Kidney epithelial cell (primary cell): Measurements from ENCODE around the gene LUC7L3. TPM values are rescaled to one million over a fixed set of nuclear protein-coding genes. Genes with fewer than 3 reads are reported as not detected.

Experiments
- DNase-seq: peaks from one replicate; pipeline ENCODE4 v3.0.0-alpha.2; 2010; ENCODE audit warnings: low read depth
- H3K27me3 ChIP-seq: 2 replicates; pipeline ENCODE4 v1.6.0; 2011; ENCODE audit warnings: low read length; ENCODE audit not compliant: control insufficient read depth, insufficient read depth
- H3K36me3 ChIP-seq: 2 replicates; pipeline ENCODE4 v1.5.1; 2011; ENCODE audit warnings: low read length; ENCODE audit not compliant: control insufficient read depth, insufficient read depth
- H3K4me3 ChIP-seq: 2 replicates; pipeline ENCODE4 v1.5.1; 2011; ENCODE audit warnings: low read depth, mild to moderate bottlenecking, control low read depth, low read length
- CTCF ChIP-seq: IDR thresholded peaks from 2 replicates; pipeline ENCODE4 v1.5.1; 2011; ENCODE audit warnings: mild to moderate bottlenecking, moderate library complexity, low read length, control low read depth, inconsistent platforms; ENCODE audit not compliant: insufficient read depth, poor library complexity, severe bottlenecking
- total RNA-seq: library from RNA; depleted of rRNA; stranded (reverse); fragments of >200 nt; gene quantifications from 2 replicates; pipeline ENCODE4 v1.2.3, GENCODE V29; 2015

Gene LUC7L3
- total RNA-seq, 1 donor from 2014 or later, result 31.5 TPM

DNA sequence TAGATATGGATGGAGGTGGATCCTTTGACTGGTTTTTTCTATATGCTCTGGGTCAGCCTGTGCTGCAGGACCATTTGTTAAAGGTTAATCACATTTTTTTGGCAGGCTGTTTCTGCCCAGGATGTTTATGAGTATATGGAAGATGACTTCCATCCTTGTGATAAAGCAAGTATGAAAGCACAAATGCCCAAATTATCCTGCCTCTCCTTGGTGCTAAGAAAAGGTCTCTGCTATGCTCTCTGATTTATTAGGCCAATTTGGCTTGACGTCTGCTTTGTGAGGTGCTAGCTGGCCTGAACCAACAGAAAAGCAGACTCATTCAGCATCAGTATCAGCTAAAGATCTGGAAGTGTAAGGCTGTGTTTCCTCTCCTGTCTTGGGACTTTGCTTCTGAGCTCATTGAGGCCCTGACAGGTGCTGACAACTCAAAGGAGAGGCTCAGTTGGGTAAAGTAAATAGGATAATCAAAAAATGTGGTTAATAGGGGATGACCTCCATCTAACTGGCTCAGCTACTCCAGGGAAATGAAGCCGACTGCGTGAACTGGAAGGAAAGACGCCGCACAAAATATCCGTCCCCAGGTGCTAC lies 26.9 kb upstream of the LUC7L3 start:
- H3K27me3 ChIP-seq, result no peaks in the 10 kb centered on the region
- DNase-seq, result no peak
- H3K4me3 ChIP-seq, result no peak overlapping the region
- no peak for TF ChIP-seq CTCF
- peaks cover 4% of the 10 kb centered on the region for H3K36me3 ChIP-seq

GRCh38 chr17:50693036-50693682 lies 26.2 kb upstream of the LUC7L3 start:
- no peak for TF ChIP-seq CTCF
- peaks cover 4% of the 10 kb centered on the region for H3K36me3 ChIP-seq
- no peaks in the 10 kb centered on the region for H3K27me3 ChIP-seq
- no peak for DNase-seq
- no peak overlapping the region for H3K4me3 ChIP-seq

DNA sequence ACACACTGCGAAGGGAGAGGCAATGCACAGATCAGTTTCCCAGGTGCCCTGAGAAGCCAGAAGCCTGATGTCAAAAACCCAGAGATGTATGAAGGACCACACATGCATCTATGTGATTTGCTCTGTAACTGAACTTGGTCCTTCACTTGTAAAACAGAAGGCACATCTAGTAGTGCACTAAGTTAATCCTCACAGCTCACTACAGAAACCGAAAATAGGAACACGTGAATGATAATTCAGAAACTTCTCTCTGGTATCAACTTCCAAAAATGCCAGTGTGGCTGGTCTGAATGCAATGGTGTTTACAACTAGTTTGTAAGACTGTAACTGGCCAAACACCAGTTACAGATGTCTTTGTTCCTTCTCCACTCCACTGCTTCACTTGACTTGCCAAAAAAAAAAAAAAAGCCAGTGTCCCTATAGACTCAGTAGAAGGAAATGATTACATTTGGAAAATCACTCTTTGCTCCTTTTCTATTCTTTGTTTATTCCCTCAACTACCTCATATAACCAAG lies 23.0 kb upstream of the LUC7L3 start:
- DNase-seq, result no peak
- peaks cover 4% of the 10 kb centered on the region for H3K36me3 ChIP-seq

GRCh38 chr17:50697062-50697461 lies 22.3 kb upstream of the LUC7L3 start:
- no peak overlapping the region for H3K4me3 ChIP-seq
- peak; percentile 18 for TF ChIP-seq CTCF
- H3K36me3 ChIP-seq, result peaks cover 4% of the 10 kb centered on the region
- H3K27me3 ChIP-seq, result no peaks in the 10 kb centered on the region
- DNase-seq, result no peak

More for the DNA sequence above, 23.0 kb upstream of the LUC7L3 start:
- H3K27me3 ChIP-seq, result no peaks in the 10 kb centered on the region
- no peak overlapping the region for H3K4me3 ChIP-seq
- no peak for TF ChIP-seq CTCF

- peaks cover 4% of the 10 kb centered on the region for H3K36me3 ChIP-seq
- peak; percentile 26 for TF ChIP-seq CTCF
- DNase-seq, result no peak
Observed at GRCh38 chr17:50697663-50698272, 21.6 kb upstream of the LUC7L3 start.

DNA sequence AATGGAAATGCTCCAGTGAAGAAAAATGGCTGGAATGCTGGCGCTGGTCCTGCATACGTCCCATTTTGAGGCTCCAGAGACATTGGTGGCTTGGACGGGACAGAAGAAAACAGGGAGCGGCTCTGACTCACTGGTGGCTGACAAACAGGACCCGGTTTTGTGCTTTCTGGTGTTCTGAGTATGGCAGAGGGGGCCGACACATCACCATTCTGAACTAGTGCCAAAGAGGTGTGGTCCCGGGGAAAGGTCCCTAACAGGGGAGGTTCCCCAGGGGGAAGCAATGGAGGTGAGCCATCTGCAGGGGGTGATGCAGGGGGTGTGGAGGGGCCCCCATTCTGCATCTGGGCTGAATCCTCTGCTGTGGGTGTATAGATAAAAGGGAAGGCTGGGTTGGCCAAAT lies 20.0 kb upstream of the LUC7L3 start:
- DNase-seq, result no peak
- Histone ChIP-seq H3K36me3 (peaks cover 4% of the 10 kb centered on the region), H3K27me3 (no peaks in the 10 kb centered on the region), H3K4me3 (no peak overlapping the region)
- TF ChIP-seq CTCF, result no peak

More at GRCh38 chr17:50697663-50698272, 21.6 kb upstream of the LUC7L3 start:
- Histone ChIP-seq H3K27me3 (no peaks in the 10 kb centered on the region), H3K4me3 (no peak overlapping the region)
